ENCODE data around the gene RAD51B.

The RAD51B gene

GRCh38 chr14:68418174-68419118 is 598.9 kb downstream of the RAD51B start:
- Histone ChIP-seq H3K4me1 (no peaks in the 10 kb centered on the region), H3K27me3 (no peaks in the 10 kb centered on the region), H3K9me3 (no peaks in the 10 kb centered on the region), H3K36me3 (no peaks in the 10 kb centered on the region), H3K4me3 (ENCODE audit: low read depth, low read length) (no peak overlapping the region)
- TF ChIP-seq, protein P1, sequence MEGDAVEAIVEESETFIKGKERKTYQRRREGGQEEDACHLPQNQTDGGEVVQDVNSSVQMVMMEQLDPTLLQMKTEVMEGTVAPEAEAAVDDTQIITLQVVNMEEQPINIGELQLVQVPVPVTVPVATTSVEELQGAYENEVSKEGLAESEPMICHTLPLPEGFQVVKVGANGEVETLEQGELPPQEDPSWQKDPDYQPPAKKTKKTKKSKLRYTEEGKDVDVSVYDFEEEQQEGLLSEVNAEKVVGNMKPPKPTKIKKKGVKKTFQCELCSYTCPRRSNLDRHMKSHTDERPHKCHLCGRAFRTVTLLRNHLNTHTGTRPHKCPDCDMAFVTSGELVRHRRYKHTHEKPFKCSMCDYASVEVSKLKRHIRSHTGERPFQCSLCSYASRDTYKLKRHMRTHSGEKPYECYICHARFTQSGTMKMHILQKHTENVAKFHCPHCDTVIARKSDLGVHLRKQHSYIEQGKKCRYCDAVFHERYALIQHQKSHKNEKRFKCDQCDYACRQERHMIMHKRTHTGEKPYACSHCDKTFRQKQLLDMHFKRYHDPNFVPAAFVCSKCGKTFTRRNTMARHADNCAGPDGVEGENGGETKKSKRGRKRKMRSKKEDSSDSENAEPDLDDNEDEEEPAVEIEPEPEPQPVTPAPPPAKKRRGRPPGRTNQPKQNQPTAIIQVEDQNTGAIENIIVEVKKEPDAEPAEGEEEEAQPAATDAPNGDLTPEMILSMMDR (IDR thresholded peaks at IDR 0.05; ENCODE audit: low read depth, low read length): no peak
- no peak for DNase-seq

GRCh38 chr14:68420350-68420749 is 600.8 kb downstream of the RAD51B start:
- TF ChIP-seq, protein P1 (IDR thresholded peaks at IDR 0.05; ENCODE audit: low read depth, low read length): no peak
- H3K9me3 ChIP-seq: no peaks in the 10 kb centered on the region
- no peaks in the 10 kb centered on the region for H3K36me3 ChIP-seq
- H3K4me3 ChIP-seq (ENCODE audit: low read depth, low read length): no peak overlapping the region
- H3K27me3 ChIP-seq: no peaks in the 10 kb centered on the region
- no peaks in the 10 kb centered on the region for H3K4me1 ChIP-seq
- no peak for DNase-seq

DNA sequence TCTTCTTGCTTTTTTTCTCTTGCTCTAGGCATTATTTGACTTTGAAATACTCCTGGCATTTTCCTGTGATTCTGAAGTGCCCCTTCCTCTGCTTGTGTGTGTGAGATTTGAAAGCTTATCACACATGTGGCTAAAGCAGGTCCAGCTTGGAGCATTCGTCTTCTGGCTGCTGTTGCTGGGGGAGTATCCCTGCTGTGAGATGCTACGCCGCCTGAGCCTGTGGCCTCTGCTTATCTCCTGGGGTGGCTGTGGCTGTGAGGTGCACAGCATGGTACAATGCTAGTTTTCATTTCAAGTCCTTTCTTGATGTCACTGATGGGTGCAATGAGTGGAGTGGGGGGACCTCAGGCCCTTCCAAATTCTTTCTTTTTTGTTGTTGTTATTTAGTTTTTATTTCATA is 601.5 kb downstream of the RAD51B start:
- Histone ChIP-seq H3K36me3 (no peaks in the 10 kb centered on the region), H3K9me3 (no peaks in the 10 kb centered on the region), H3K27me3 (no peaks in the 10 kb centered on the region), H3K4me3 (ENCODE audit: low read depth, low read length) (no peak overlapping the region), H3K4me1 (no peaks in the 10 kb centered on the region)
- no peak for DNase-seq
- TF ChIP-seq, protein P1 (IDR thresholded peaks at IDR 0.05; ENCODE audit: low read depth, low read length): no peak

GRCh38 chr14:68423686-68424085 is 604.1 kb downstream of the RAD51B start:
- Histone ChIP-seq H3K36me3 (no peaks in the 10 kb centered on the region), H3K9me3 (no peaks in the 10 kb centered on the region), H3K27me3 (no peaks in the 10 kb centered on the region), H3K4me1 (no peaks in the 10 kb centered on the region), H3K4me3 (ENCODE audit: low read depth, low read length) (no peak overlapping the region)
- TF ChIP-seq, protein P1 (IDR thresholded peaks at IDR 0.05; ENCODE audit: low read depth, low read length): no peak
- no peak for DNase-seq

DNA sequence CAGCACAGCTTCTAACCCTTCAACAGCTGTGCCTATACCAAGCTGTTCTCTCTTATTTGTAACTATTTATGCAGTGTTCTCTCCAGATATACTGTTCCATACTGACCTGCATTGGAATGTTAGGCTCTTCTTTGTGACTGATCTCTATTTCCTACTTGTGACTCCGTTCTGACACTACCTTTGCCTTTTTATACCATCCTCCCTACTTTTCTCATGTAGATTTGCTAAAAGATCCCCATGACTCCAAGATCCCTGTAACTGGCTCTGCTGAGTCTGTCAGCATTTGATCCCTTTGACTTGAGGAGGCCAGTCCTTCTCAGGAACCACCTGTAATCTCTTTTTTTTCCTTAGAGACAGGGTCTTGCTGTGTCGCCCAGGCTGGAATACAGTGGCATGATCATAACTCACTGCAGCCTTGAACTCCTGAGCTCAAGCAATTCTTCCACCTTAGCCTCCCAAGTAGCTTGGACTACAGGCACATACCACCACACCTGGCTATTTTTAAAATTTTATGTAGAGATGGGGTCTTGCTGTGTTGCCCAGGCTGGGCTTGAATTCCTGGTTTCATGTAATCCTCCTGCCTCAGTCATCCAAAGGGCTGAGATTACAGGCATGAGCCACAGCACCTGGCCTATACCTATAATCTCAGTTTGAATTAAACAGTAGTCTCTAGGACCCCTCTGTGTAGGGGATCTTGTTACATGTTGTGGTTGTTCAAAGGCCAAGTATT is 605.0 kb downstream of the RAD51B start:
- DNase-seq: no peak
- Histone ChIP-seq H3K4me1 (no peaks in the 10 kb centered on the region), H3K4me3 (ENCODE audit: low read depth, low read length) (no peak overlapping the region), H3K9me3 (no peaks in the 10 kb centered on the region), H3K27me3 (no peaks in the 10 kb centered on the region), H3K36me3 (no peaks in the 10 kb centered on the region)
- TF ChIP-seq, protein P1 (IDR thresholded peaks at IDR 0.05; ENCODE audit: low read depth, low read length): no peak

All from BE2C (cell line).